Mucosa of descending colon (tissue), 3 donors: ENCODE results near the gene ANKRD11. TPM values are rescaled to one million over a fixed set of nuclear protein-coding genes. Genes with fewer than 3 reads are reported as not detected.

Source experiments
- ATAC-seq: fragments of 200-7000 bp; cut with Tn5 transposase; one replicate; pipeline ENCODE4 v1.9.1; 2020; ENCODE audit warnings: mild to moderate bottlenecking, moderate library complexity
- DNase-seq, 3 donors: peaks; one replicate each; pipeline ENCODE4 v3.0.0-alpha.2; 2020
- H3K36me3 ChIP-seq: fragments of 200-600 bp; one replicate; pipeline ENCODE4 v1.8.0; 2021; ENCODE audit warnings: low read depth, mild to moderate bottlenecking
- H3K4me1 ChIP-seq: fragments of 200-600 bp; one replicate; pipeline ENCODE4 v1.8.0; 2021; ENCODE audit warnings: low read depth, mild to moderate bottlenecking
- H3K4me3 ChIP-seq: fragments of 200-600 bp; one replicate; pipeline ENCODE4 v1.8.0; 2021; ENCODE audit warnings: mild to moderate bottlenecking
- H3K9me3 ChIP-seq: fragments of 200-600 bp; one replicate; pipeline ENCODE4 v1.8.0; 2021; ENCODE audit warnings: mild to moderate bottlenecking
- CTCF ChIP-seq: fragments of 200-600 bp; IDR thresholded peaks from one replicate; pipeline ENCODE4 v1.8.0; 2022; ENCODE audit warnings: antibody characterized with exemption, mild to moderate bottlenecking
- intact Hi-C, 2 donors: fragments of 100-400 bp; cut with DNase I in 1 of 2; cut with micrococcal nuclease in 1 of 2; formaldehyde crosslinking; loops; one replicate each; pipeline versions ENCODE4 v1.11.0 to v1.11.1; 2022; cut with DNase I, micrococcal nuclease
- total RNA-seq, 3 donors: library from RNA; stranded (reverse); fragmentation: NEBNext Ultra II Directional in 2 of 3; extraction: Animal tissue kit (Norgen Biotek cat#: 25700) in 2 of 3; gene quantifications; one replicate each; pipeline versions ENCODE4 v1.2.1 to v1.2.4, GENCODE V29; 2021 to 2023
- donor health status: DM: no; HTN: no; CAD: no; lungs with moderate emphysema.
- donor health status: DM: no; HTN: no; CAD: no.
- donor health status: DM: no; HTN: yes; CAD: no.

Gene ANKRD11
- total RNA-seq, 3 donors from 2014 or later: 125 to 127 (median 127) TPM

- peak overlapping the region; percentile 84 for H3K4me3 ChIP-seq
- peaks cover 4% of the 10 kb centered on the region for H3K36me3 ChIP-seq
- peaks cover 2% of the 10 kb centered on the region for H3K9me3 ChIP-seq
- peaks cover 36% of the 10 kb centered on the region for H3K4me1 ChIP-seq
- DNase-seq (peak; percentile 92 to 93 (median 92)), ATAC-seq (peak; percentile 69)
- no peak for TF ChIP-seq CTCF
- intact Hi-C loops: no loop called here
These were observed 1.1 kb downstream of the ANKRD11 start for GRCh38 chr16:89489040-89489897.

DNA sequence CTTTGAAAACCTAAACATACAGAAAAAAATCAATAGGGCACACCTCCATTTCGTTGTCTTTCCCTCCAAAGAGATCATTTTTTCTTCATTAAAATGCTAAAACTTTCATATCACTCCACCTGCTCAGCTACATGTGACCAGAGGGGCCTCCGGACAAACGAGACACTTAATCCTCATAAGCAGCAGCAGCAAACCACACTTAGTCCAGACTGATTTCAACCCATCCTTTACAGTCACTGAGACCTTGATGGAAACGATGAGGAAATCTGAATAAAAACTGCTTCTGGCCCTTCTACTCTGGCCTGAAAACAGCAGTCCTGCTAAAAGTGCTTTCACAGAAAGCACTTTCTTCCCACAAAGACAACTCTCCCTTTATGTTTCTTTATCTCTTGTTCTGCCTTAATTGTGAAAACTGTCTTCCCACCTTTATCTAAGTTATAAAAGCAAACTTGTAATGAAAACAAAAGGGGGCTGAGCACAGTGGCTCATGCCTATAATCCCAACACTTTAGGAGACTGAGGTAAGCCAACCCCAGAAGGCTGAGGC, 4.6 kb downstream of the ANKRD11 start:
- Histone ChIP-seq H3K4me1 (peaks cover 61% of the 10 kb centered on the region), H3K9me3 (peaks cover 2% of the 10 kb centered on the region), H3K36me3 (peaks cover 4% of the 10 kb centered on the region), H3K4me3 (no peak overlapping the region)
- TF ChIP-seq CTCF: no peak
- intact Hi-C loops: no loop called here
- DNase-seq (no peak), ATAC-seq (no peak)

GRCh38 chr16:89484923-89485679, 5.3 kb downstream of the ANKRD11 start:
- no peak for TF ChIP-seq CTCF
- DNase-seq: peak in 1 of 3 donors; percentile 42
- no peaks in the 10 kb centered on the region for H3K36me3 ChIP-seq
- H3K4me1 ChIP-seq: peaks cover 67% of the 10 kb centered on the region
- no peak overlapping the region for H3K4me3 ChIP-seq
- intact Hi-C loops: no loop called here
- H3K9me3 ChIP-seq: no peaks in the 10 kb centered on the region
- ATAC-seq: peak; percentile 14

- no peak for TF ChIP-seq CTCF
- H3K36me3 ChIP-seq: no peaks in the 10 kb centered on the region
- ATAC-seq: no peak
- intact Hi-C loops: no loop called here
- H3K4me3 ChIP-seq: no peak overlapping the region
- no peak for DNase-seq
- peaks cover 68% of the 10 kb centered on the region for H3K4me1 ChIP-seq
- H3K9me3 ChIP-seq: no peaks in the 10 kb centered on the region
These were observed 6.3 kb downstream of the ANKRD11 start for GRCh38 chr16:89484041-89484501.

GRCh38 chr16:89482817-89483205, 7.5 kb downstream of the ANKRD11 start:
- H3K9me3 ChIP-seq: no peaks in the 10 kb centered on the region
- no peak overlapping the region for H3K4me3 ChIP-seq
- no peak for TF ChIP-seq CTCF
- H3K36me3 ChIP-seq: no peaks in the 10 kb centered on the region
- intact Hi-C loops: no loop called here
- H3K4me1 ChIP-seq: peaks cover 62% of the 10 kb centered on the region
- ATAC-seq (peak; percentile 90), DNase-seq (peak in 2 of 3 donors; percentile 54 to 71)
